ENCODE results near the gene RHOB. TPM values are rescaled to one million over a fixed set of nuclear protein-coding genes. Genes with fewer than 3 reads are reported as not detected.

The RHOB gene
- total RNA-seq, 2 experiments from 2014 or later, result 25.9 to 26.6 TPM

GRCh38 chr2:20419007-20419576, 27.8 kb upstream of the RHOB start:
- H3K4me1 ChIP-seq (ENCODE audit: insufficient read depth, low read length), result peaks cover 4% of the 10 kb centered on the region
- Mint-ChIP-seq H3K9me3 (no peaks in the 10 kb centered on the region), H3K4me1 (ENCODE audit: low read depth) (peaks cover 7% of the 10 kb centered on the region), H3K36me3 (ENCODE audit: low read depth) (no peaks in the 10 kb centered on the region), H3K27ac (no peak overlapping the region), H3K27me3 (peaks cover 5% of the 10 kb centered on the region), H3K4me3 (no peak overlapping the region)
- CTCF ChIA-PET, result no interaction called here
- peaks cover 0 to 2% of the 10 kb centered on the region in 2 experiments for H3K27me3 ChIP-seq (ENCODE audit: control insufficient read depth in 1 of 2, insufficient read depth in 2 of 2, low read length in 2 of 2)
- no peak overlapping the region for H3K27ac ChIP-seq (ENCODE audit: low read depth in 1 of 2, low read length in 2 of 2)
- DNase-seq (no peak), ATAC-seq (ENCODE audit: poor library complexity) (no peak)
- H3K36me3 ChIP-seq (ENCODE audit: insufficient read depth, low read length), result no peaks in the 10 kb centered on the region
- intact Hi-C loops (cut with DNase I, micrococcal nuclease), result no loop called here
- no peak overlapping the region for H3K4me3 ChIP-seq (ENCODE audit: low read length)
- POLR2A ChIA-PET, result no interaction called here
- H3K9me3 ChIP-seq (ENCODE audit: control insufficient read depth in 1 of 2, insufficient read depth in 1 of 2, low read length in 2 of 2), result peaks cover 0 to 3% of the 10 kb centered on the region in 2 experiments
- no peak for TF ChIP-seq CTCF (IDR thresholded peaks at IDR 0.05)

GRCh38 chr2:20419752-20420151, 27.1 kb upstream of the RHOB start:
- no peak overlapping the region for H3K27ac ChIP-seq (ENCODE audit: low read depth in 1 of 2, low read length in 2 of 2)
- H3K36me3 ChIP-seq (ENCODE audit: insufficient read depth, low read length), result no peaks in the 10 kb centered on the region
- H3K4me3 ChIP-seq (ENCODE audit: low read length), result no peak overlapping the region
- peaks cover 12% of the 10 kb centered on the region for H3K4me1 Mint-ChIP-seq (ENCODE audit: low read depth)
- peaks cover 11% of the 10 kb centered on the region for H3K4me1 ChIP-seq (ENCODE audit: insufficient read depth, low read length)
- H3K9me3 Mint-ChIP-seq, result no peaks in the 10 kb centered on the region
- POLR2A ChIA-PET, result no interaction called here
- H3K4me3 Mint-ChIP-seq, result no peak overlapping the region
- peaks cover 0 to 3% of the 10 kb centered on the region in 2 experiments for H3K9me3 ChIP-seq (ENCODE audit: control insufficient read depth in 1 of 2, insufficient read depth in 1 of 2, low read length in 2 of 2)
- H3K27me3 ChIP-seq (ENCODE audit: control insufficient read depth in 1 of 2, insufficient read depth in 2 of 2, low read length in 2 of 2), result peaks cover 0 to 2% of the 10 kb centered on the region in 2 experiments
- H3K27ac Mint-ChIP-seq, result no peak overlapping the region
- CTCF ChIA-PET, result interaction anchor here (1.5 kb wide), 1 partner anchor 8 kb away, joined by 6 read pairs; no protein-coding TSS in a partner anchor
- peaks cover 5% of the 10 kb centered on the region for H3K27me3 Mint-ChIP-seq
- no peaks in the 10 kb centered on the region for H3K36me3 Mint-ChIP-seq (ENCODE audit: low read depth)
- TF ChIP-seq CTCF (IDR thresholded peaks at IDR 0.05), result no peak
- intact Hi-C loops (cut with DNase I, micrococcal nuclease), result no loop called here
- ATAC-seq (ENCODE audit: poor library complexity) (no peak), DNase-seq (no peak)

- Mint-ChIP-seq H3K27ac (no peak overlapping the region), H3K4me1 (ENCODE audit: low read depth) (peaks cover 23% of the 10 kb centered on the region), H3K27me3 (peaks cover 5% of the 10 kb centered on the region), H3K36me3 (ENCODE audit: low read depth) (no peaks in the 10 kb centered on the region), H3K9me3 (no peaks in the 10 kb centered on the region), H3K4me3 (no peak overlapping the region)
- H3K4me1 ChIP-seq (ENCODE audit: insufficient read depth, low read length), result peaks cover 22% of the 10 kb centered on the region
- no peak overlapping the region for H3K27ac ChIP-seq (ENCODE audit: low read depth in 1 of 2, low read length in 2 of 2)
- H3K4me3 ChIP-seq (ENCODE audit: low read length), result no peak overlapping the region
- H3K27me3 ChIP-seq (ENCODE audit: control insufficient read depth in 1 of 2, insufficient read depth in 2 of 2, low read length in 2 of 2), result no peaks in the 10 kb centered on the region
- POLR2A ChIA-PET, result no interaction called here
- ATAC-seq (ENCODE audit: poor library complexity) (no peak), DNase-seq (no peak)
- intact Hi-C loops (cut with DNase I, micrococcal nuclease), result no loop called here
- H3K9me3 ChIP-seq (ENCODE audit: control insufficient read depth in 1 of 2, insufficient read depth in 1 of 2, low read length in 2 of 2), result no peaks in the 10 kb centered on the region
- no peaks in the 10 kb centered on the region for H3K36me3 ChIP-seq (ENCODE audit: insufficient read depth, low read length)
- CTCF ChIA-PET, result interaction anchor here (1.5 kb wide), 1 partner anchor 221 kb away, joined by 3 read pairs; no protein-coding TSS in a partner anchor
- TF ChIP-seq CTCF (IDR thresholded peaks at IDR 0.05), result no peak
Measured at GRCh38 chr2:20421336-20421987, 25.4 kb upstream of the RHOB start.
